Stimulated activated memory B cell treated with anti-CD40 and anti-IgM and Interleukin-4, amounts not matched to agents 10 μg/mL and 1 μg/mL and 100 μg/mL, for 72 hours (primary cell): Measurements from ENCODE around the gene MAP2K2.

Source experiments
- ATAC-seq: fragments of 150-1000 bp; cut with Tn5 transposase; 2 replicates; pipeline ENCODE4 v1.10.0; 2021
- H3K27ac Mint-ChIP-seq: one replicate; pipeline ENCODE4 v1.8.0; 2022; ENCODE audit warnings: mild to moderate bottlenecking, mixed read lengths
- H3K27me3 Mint-ChIP-seq: one replicate; pipeline ENCODE4 v1.8.0; 2022; ENCODE audit warnings: mixed read lengths
- H3K36me3 Mint-ChIP-seq: one replicate; pipeline ENCODE4 v1.8.0; 2022; ENCODE audit warnings: mixed read lengths
- H3K4me1 Mint-ChIP-seq: one replicate; pipeline ENCODE4 v1.8.0; 2022; ENCODE audit warnings: mixed read lengths
- H3K4me3 Mint-ChIP-seq: one replicate; pipeline ENCODE4 v1.8.0; 2022; ENCODE audit warnings: mild to moderate bottlenecking, moderate library complexity, mixed read lengths
- H3K9me3 Mint-ChIP-seq: one replicate; pipeline ENCODE4 v1.8.0; 2022; ENCODE audit warnings: mixed read lengths

Gene MAP2K2

DNA sequence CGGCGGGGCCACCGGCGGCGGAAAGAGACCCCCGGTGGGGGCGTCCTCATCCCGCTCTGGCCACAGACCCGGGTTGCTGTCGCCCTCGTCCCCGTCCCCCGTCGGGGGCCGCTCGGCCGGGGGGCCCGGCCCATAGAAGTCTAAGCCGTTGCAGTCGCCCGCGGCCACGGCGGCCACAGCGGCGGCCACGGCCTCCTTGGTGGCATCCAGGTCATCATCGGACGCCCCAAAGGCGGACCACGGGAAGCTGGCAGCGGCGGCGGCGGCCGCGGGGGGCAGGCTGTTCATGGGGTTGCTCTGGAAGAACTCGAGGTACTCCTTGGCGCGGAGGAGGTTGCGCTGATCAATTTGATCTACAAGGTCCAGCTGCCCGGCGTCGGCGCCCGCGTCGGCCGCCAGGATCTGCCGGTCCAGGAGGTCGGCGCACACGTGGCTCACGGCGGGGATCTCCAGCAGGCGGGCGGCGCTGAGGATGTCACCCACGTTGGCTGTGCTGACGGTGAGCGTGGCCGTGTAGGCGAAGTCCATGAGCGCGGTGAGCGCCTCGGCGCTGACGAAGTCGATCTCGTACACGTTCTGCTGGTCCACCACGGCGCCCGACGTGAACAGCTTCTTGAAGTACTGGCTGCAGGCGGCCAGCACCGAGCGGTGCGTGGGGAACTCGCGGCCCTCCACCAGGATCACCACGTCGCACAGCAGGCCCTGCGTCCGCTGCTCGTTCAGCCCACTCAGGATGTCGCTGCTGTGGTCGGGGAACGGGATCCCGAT is 69.3 kb downstream of the MAP2K2 start:
- peaks cover 78% of the 10 kb centered on the region for H3K4me1 Mint-ChIP-seq
- peaks cover 65% of the 10 kb centered on the region for H3K36me3 Mint-ChIP-seq
- H3K27me3 Mint-ChIP-seq, result no peaks in the 10 kb centered on the region
- ATAC-seq, result no peak
- H3K27ac Mint-ChIP-seq, result no peak overlapping the region
- H3K4me3 Mint-ChIP-seq, result no peak overlapping the region
- no peaks in the 10 kb centered on the region for H3K9me3 Mint-ChIP-seq

DNA sequence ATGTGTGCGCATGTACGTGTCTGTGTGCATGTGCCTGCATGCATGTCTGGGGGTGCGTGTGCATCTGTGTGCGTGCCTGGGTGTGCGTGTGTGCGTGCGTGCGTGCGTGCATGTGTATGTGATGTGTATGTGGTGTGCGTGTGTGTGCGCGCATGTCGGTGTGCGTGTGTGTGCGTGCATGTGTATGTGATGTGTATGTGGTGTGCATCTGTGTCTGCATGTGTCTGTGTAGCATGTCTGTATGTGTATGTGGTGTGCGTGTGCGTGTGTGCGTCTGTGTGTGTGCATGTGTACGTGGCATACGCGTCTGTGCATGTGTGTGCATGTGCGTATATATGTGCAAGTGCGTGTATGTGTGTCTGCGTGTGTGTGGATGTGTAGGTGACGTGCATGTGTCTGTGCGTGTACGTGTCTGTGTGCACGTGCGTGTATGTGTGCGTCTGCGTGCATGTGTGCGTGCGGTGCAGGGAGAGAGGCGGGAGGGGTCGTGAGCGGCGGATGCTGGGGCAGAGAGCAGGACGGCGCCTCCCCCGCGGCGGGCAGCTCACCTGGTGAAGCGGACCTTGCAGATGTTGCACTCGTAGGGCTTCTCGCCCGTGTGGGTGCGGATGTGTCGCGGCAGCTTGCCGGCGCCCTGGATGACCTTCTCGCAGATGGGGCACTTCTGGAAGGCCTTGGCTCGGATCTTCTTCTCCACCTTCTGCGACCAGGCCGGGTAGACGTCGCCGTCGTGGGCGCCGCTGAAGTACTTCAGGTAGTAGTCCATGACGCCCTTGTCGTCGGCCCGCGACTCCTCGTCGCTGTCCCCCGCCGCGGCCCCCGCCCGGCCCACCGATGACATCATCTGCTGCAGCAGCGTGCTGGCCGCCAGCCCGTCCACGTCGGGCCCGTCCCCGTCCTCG is 70.2 kb downstream of the MAP2K2 start:
- no peaks in the 10 kb centered on the region for H3K9me3 Mint-ChIP-seq

DNA sequence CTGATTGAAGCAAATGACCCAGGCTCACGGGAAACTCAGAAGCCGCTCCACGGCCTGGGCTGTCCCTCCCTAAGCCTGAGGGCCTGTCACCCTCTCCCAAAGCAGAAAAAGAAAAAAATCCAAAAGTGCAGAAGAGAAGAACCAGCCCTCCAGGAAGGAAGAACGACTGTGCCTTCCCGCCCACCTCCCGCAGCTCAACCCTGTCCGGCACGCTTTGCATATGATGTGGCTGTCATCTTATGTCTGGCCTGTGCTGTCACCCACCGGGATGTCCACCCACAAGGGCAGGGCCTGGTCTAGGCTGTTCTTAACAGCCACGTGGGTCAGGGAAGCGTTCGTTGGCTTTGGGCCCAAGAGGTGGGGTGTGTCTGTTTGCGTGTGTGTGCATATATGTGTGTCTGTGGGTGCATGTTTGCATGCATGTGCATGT is 70.9 kb downstream of the MAP2K2 start:
- H3K9me3 Mint-ChIP-seq, result no peaks in the 10 kb centered on the region
- peak overlapping the region; percentile 63 for H3K27ac Mint-ChIP-seq
- no peaks in the 10 kb centered on the region for H3K27me3 Mint-ChIP-seq
- peak overlapping the region; percentile 53 for H3K4me3 Mint-ChIP-seq
- peaks cover 69% of the 10 kb centered on the region for H3K36me3 Mint-ChIP-seq
- peaks cover 66% of the 10 kb centered on the region for H3K4me1 Mint-ChIP-seq
- no peak for ATAC-seq

More for the DNA sequence above, 70.2 kb downstream of the MAP2K2 start:
- Mint-ChIP-seq H3K27me3 (no peaks in the 10 kb centered on the region), H3K36me3 (peaks cover 67% of the 10 kb centered on the region), H3K27ac (peak overlapping the region; percentile 63), H3K4me1 (peaks cover 73% of the 10 kb centered on the region), H3K4me3 (peak overlapping the region; percentile 53)
- no peak for ATAC-seq

DNA sequence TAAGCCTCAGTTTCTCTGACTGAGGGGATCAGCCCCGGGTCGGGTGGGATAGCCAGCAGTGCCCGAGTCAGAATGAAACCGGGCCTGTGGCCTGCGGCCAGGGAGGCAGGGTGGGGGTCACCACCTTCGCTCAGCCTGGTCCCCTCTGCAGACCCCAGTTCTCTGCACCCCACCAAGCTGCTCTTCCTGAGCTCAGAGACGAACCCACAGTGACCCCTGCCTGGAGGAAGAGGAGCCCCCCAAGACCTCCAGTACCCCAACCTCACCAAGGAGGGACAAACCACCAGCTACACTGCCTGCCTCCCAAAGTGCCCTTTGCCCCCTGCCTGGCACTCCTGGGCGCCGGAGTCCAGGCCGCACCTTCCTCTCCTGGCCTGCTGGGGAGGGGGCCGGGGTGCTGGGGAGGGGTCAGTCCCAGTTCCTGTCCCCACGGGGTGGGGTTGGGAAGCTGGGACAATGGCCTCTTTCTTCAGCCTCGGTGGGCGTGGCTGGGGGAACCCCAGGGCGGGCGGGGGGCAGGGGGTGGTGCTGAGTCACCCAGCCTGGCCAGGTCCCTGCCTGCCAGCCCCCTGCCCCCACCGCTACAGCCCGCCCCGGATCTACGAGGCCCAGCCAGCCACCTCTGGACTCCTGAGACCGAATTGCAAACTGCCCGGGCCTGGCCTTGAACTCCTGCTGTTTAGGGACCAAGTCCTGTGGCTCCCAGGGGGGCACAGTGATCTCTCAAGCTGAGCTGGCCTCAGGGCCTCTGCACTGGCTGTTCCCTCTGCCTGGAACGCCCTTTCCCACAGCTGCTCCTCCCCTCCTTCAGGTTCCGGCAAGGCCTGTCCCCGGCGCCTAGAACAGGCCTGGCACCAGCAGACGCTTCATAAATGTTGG is 71.6 kb downstream of the MAP2K2 start:
- H3K36me3 Mint-ChIP-seq, result peaks cover 67% of the 10 kb centered on the region
- peak overlapping the region; percentile 63 for H3K27ac Mint-ChIP-seq
- peaks cover 60% of the 10 kb centered on the region for H3K4me1 Mint-ChIP-seq
- H3K9me3 Mint-ChIP-seq, result no peaks in the 10 kb centered on the region
- peak; percentile 35 for ATAC-seq
- H3K27me3 Mint-ChIP-seq, result no peaks in the 10 kb centered on the region
- H3K4me3 Mint-ChIP-seq, result peak overlapping the region; percentile 53

DNA sequence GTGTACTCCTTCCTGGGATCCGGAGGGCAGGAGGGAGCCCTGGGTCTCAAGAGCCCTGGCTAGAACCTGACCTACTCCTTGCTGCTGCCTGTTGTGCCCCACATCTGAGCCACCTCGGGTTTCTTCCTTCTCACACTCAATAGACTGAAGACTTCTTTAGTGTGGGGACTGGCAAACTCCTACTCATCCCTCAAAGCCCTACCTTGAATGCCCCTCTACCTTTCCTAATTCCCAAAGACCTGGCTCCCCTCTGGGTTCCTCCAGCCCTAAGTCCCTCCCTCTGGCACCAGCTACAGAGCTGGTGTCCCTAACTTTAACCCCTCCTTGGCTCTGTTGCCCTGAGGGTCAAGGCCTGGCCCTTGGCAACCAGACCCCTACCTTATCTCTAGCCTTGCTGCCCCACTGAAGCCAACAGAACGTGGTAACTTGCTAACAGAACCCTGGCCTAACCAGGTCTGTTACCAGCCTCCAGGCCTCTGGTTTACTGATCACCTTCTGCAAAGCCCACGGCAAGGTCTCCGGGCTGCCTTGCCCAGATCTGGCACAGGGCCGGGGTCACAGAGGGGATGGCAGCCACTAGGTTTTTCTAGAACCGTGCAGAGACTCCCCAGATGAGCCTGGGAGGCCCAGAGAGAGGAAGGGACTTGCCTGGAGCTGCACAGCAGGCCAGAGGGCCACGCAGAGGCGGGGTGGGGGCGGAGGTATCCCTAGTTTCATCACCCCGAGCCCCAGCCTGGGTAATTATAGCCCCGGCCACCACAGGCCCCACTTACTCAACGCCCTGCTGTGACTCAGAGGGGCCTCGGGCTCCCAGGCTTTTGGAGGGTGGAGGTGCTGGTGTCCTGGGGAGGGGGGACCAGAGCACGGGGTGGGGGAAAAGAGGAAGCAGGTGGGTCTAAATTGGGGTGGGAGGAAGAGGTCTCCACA is 72.5 kb downstream of the MAP2K2 start:
- Mint-ChIP-seq H3K9me3 (no peaks in the 10 kb centered on the region), H3K4me3 (no peak overlapping the region), H3K27ac (peak overlapping the region; percentile 56), H3K36me3 (peaks cover 65% of the 10 kb centered on the region), H3K27me3 (no peaks in the 10 kb centered on the region), H3K4me1 (peaks cover 56% of the 10 kb centered on the region)
- peak; percentile 51 for ATAC-seq

DNA sequence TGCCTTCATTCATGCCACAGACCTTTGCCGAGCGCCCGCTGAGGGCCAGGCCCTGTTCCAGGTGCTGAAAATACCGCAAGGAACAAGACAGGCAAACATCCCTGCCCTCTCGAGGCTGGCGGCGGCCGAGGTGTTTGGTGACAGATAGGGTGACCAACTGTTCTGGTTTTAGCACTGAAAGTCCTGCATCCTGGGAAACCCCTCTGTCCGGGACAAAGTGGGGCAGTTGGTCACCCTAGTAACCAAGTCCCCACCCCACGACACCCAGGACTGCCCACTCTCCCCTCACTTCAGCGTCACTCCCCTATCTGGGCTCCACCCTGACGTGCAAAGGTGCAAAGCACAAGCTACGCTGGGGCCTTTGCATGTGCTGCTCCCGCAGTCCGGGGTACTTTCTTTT is 74.5 kb downstream of the MAP2K2 start:
- H3K36me3 Mint-ChIP-seq, result peaks cover 62% of the 10 kb centered on the region
- ATAC-seq, result no peak
- no peak overlapping the region for H3K27ac Mint-ChIP-seq
- no peaks in the 10 kb centered on the region for H3K27me3 Mint-ChIP-seq
- H3K9me3 Mint-ChIP-seq, result no peaks in the 10 kb centered on the region
- no peak overlapping the region for H3K4me3 Mint-ChIP-seq
- H3K4me1 Mint-ChIP-seq, result peaks cover 57% of the 10 kb centered on the region

DNA sequence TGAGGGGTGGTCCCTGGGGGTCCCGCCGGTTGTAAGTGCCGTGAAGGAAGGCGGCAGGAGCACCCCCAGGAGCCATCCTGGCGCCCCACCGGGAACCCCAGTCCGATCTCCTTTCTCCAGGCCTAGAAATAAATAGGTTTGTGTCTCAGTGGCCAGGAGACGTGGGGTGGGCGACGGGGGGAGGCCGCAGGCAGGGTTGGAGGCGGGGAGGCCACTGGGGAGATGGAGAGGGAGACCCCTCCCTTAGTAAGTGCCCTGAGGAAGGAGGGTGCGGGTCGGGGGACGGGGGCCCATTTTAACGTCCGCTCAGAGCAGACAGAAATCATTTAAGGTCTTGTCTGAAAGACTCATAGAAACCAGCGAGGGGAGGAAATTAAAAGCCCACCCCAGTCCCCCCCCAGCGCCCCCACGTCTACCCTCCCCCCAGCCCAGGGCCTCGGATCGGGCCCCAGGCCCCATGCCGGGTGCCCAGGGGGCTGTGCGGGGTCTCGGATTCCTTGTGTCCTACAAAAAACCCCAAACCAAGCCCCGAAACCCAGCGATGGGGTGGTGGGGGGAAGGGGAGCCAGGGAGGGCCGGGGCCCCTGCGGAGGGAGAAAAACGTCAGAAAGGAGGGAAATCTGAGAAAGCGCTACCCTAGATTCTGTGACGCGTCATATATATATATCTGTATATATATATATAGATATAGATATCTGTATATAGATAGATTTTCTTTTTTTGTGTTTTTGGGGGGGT is 76.8 kb downstream of the MAP2K2 start:
- Mint-ChIP-seq H3K27ac (no peak overlapping the region), H3K36me3 (peaks cover 46% of the 10 kb centered on the region), H3K4me3 (no peak overlapping the region), H3K4me1 (peaks cover 41% of the 10 kb centered on the region), H3K27me3 (no peaks in the 10 kb centered on the region), H3K9me3 (no peaks in the 10 kb centered on the region)
- no peak for ATAC-seq

DNA sequence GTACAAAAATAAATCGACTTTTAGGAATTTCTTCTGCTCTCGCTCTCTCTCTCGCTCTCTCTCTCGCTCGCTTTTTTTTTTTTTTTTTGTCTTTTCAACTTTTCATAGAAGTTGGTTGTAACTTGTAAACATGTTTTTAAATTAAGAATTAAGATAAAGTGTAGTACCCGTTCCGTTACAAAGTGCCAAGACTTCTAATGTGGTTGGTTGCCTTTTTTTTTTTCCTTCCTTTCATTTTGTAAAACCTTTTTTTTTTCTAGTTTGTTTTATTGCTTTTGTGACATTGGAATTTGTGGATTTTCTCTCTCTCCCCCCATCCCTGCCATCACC is 77.6 kb downstream of the MAP2K2 start:
- no peak for ATAC-seq
- Mint-ChIP-seq H3K4me3 (no peak overlapping the region), H3K9me3 (no peaks in the 10 kb centered on the region), H3K27me3 (no peaks in the 10 kb centered on the region), H3K27ac (no peak overlapping the region), H3K36me3 (peaks cover 38% of the 10 kb centered on the region), H3K4me1 (peaks cover 33% of the 10 kb centered on the region)

DNA sequence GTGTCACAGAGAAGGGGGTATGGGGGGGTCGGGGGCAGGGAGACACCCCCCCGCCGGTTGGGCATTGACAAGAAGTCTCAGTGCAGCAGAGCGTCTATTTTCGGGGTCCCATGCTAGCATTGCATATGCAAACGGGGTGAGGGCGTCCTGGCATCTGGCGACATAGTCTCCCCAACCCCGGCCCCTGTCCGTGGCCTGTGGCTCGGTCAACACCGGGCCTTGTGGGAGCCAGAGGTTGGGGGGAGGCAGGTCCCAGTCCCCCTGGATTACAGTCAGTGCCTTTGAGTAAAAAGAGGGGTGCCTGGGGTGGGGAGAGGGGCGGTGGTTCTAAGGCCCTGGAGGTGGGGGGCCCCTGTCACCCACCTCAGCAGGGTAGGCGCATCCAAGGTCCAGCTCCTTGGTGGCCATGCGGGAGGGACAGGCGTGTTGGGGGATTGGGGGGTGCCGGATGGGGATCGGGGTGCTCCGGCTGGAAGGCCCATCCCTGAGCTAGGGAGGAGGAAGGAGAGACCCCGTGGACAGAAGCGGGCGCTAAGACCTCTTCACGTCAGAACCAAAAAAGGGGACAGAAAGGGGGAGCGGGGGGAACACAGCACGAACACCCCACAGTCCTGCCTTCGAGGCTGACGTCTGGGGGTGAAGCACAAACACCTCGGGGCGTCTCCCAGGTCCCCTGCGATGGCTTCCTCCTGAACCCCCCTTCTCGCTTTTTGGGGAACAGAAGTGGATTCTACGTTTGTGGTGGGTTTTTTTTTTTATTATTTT is 78.1 kb downstream of the MAP2K2 start:
- no peak for ATAC-seq
- Mint-ChIP-seq H3K4me3 (no peak overlapping the region), H3K27me3 (no peaks in the 10 kb centered on the region), H3K36me3 (peaks cover 33% of the 10 kb centered on the region), H3K9me3 (no peaks in the 10 kb centered on the region), H3K4me1 (peaks cover 28% of the 10 kb centered on the region), H3K27ac (peak overlapping the region; percentile 46)

DNA sequence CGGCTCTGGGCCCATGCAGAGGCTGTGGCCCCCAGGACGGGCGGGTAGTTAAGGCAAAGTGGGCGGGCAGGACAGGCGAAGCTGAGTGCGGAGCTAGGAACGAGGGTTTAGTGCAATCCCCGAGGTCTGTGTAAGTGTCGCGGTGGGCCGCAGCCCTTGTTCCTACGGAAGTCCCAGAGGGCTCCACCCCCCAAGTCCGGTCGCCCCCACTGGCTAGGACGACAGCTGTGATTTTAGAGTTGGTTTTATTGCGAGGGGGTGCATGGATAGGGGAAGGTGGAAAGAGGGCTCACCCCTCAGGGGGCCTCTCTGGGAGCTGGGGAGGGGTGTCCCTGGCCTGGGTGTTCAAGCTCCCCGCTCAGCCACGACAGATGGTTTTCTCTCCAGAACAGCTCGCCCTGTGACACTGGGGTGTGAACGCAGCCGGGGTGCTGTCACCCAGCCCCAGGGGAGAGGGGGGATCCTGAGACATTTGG is 78.9 kb downstream of the MAP2K2 start:
- Mint-ChIP-seq H3K4me3 (no peak overlapping the region), H3K27ac (peak overlapping the region; percentile 46), H3K9me3 (no peaks in the 10 kb centered on the region), H3K36me3 (peaks cover 35% of the 10 kb centered on the region), H3K27me3 (no peaks in the 10 kb centered on the region), H3K4me1 (peaks cover 20% of the 10 kb centered on the region)
- ATAC-seq, result no peak

DNA sequence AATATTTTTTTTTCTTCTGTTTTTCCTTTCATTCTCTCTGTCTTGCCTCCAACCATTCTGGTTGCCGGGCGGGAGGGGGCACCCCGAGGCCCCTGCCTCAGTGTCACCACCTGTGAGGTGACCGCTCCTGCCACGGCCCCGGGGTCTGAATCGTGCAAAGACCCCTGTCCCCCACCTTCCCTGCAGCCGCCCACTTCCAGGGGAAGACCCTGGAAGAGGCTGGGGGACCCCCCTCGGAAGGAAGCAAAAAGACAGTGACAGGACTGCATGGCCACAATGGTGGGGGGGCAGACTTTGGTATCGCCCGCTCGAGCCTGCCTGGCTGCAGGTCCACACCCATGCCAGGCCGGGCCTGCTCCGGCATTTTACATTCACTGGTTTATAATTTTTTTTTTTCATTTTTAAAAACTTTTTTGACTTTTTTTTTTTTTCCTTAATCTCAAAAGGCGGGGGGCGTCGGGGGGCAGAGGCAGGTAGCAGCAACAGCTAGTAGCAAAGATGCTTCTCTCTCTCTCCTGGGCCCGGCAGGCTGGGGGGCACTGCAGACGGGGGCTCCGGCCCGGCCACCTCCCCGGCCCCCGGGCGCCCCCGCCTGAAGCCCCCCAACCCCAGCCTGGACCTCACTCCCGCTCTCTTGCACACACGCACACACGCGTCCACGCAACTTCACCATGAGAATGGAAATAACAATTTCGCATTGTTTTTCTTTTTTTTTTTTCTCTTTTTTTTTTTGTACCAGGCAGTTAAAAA is 79.8 kb downstream of the MAP2K2 start:
- Mint-ChIP-seq H3K27me3 (no peaks in the 10 kb centered on the region), H3K27ac (no peak overlapping the region), H3K4me1 (peaks cover 12% of the 10 kb centered on the region), H3K4me3 (no peak overlapping the region), H3K9me3 (no peaks in the 10 kb centered on the region), H3K36me3 (peaks cover 30% of the 10 kb centered on the region)
- no peak for ATAC-seq

DNA sequence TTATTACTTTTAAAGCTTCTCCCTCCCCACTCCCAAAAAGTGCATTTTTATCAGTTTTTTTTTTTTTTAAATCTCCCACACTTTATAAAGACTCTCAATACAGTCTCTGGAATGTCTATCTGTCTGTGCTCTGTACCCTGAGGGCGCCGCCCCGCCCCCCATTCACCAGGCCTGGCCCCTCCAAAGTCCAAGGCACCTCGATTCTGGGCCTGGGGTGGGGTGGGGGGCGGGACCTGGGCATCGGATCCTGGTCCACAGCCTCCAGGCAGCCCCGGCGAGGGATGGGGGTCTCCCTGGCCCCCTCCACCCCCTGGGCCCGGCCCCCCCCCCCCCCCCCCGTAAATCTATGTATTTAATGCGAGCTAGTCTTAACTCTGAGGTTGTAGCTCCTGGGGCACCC is 80.5 kb downstream of the MAP2K2 start:
- H3K4me3 Mint-ChIP-seq, result no peak overlapping the region
- no peaks in the 10 kb centered on the region for H3K27me3 Mint-ChIP-seq
- no peak overlapping the region for H3K27ac Mint-ChIP-seq
- peaks cover 30% of the 10 kb centered on the region for H3K36me3 Mint-ChIP-seq
- no peaks in the 10 kb centered on the region for H3K9me3 Mint-ChIP-seq
- H3K4me1 Mint-ChIP-seq, result peaks cover 12% of the 10 kb centered on the region
- no peak for ATAC-seq
